HG03025 (cell line): Measurements from ENCODE around the gene GPBP1.
"Not testable (repeated sequence)": the region's sequence is repeated elsewhere in the genome, so short reads cannot be mapped to it uniquely, and the experiment has no call there.

Source experiments
- ATAC-seq: cut with Tn5 transposase; IDR thresholded peaks from one replicate; pipeline ENCODE4 v1.9.1; 2021; ENCODE audit warnings: mild to moderate bottlenecking, moderate library complexity; ENCODE audit not compliant: unreplicated experiment, low FRiP score

Gene GPBP1

GRCh38 chr5:57173319-57174127 is at the start of gene GPBP1:
GPBP1 (plus strand) TSS chr5:57174059; CDS start chr5:57214131, 40,072 bp downstream.
- peak; percentile 68 for ATAC-seq

- ATAC-seq: no peak
Observed at GRCh38 chr5:57128325-57128724, 45.5 kb upstream of the GPBP1 start.

- ATAC-seq: no peak
Observed at GRCh38 chr5:57133574-57133973, 40.3 kb upstream of the GPBP1 start.

GRCh38 chr5:57137401-57137800 is 36.5 kb upstream of the GPBP1 start:
- no peak for ATAC-seq

- ATAC-seq: no peak
Observed at GRCh38 chr5:57152316-57152715, 21.5 kb upstream of the GPBP1 start.

- no peak for ATAC-seq
Observed at GRCh38 chr5:57155033-57155432, 18.8 kb upstream of the GPBP1 start.

GRCh38 chr5:57157131-57157530 is 16.7 kb upstream of the GPBP1 start:
- ATAC-seq: no peak

GRCh38 chr5:57157666-57158065 is 16.2 kb upstream of the GPBP1 start:
- no peak for ATAC-seq

- ATAC-seq: no peak
Observed at GRCh38 chr5:57163553-57164006, 10.3 kb upstream of the GPBP1 start.

- no peak for ATAC-seq
Observed at GRCh38 chr5:57164124-57164523, 9.7 kb upstream of the GPBP1 start.

- ATAC-seq: not testable (repeated sequence)
Observed at GRCh38 chr5:57165171-57165570, 8.7 kb upstream of the GPBP1 start.

GRCh38 chr5:57166276-57166675 is 7.6 kb upstream of the GPBP1 start:
- ATAC-seq: no peak

- no peak for ATAC-seq
Observed at GRCh38 chr5:57167201-57167600, 6.7 kb upstream of the GPBP1 start.

GRCh38 chr5:57170116-57170515 is 3.7 kb upstream of the GPBP1 start:
- ATAC-seq: not testable (repeated sequence)

GRCh38 chr5:57171816-57172465 is 1.9 kb upstream of the GPBP1 start:
- ATAC-seq: no peak

- no peak for ATAC-seq
Observed at GRCh38 chr5:57172466-57173318, 1.2 kb upstream of the GPBP1 start.

- peak; percentile 4 for ATAC-seq
Observed at GRCh38 chr5:57174128-57174889, 450 bp downstream of the GPBP1 start.

GRCh38 chr5:57174890-57175510 is 1.1 kb downstream of the GPBP1 start:
- ATAC-seq: no peak

GRCh38 chr5:57175551-57176309 is 1.9 kb downstream of the GPBP1 start:
- ATAC-seq: no peak
